Measurements from ENCODE around the gene ZC2HC1C.

ZC2HC1C gene

DNA sequence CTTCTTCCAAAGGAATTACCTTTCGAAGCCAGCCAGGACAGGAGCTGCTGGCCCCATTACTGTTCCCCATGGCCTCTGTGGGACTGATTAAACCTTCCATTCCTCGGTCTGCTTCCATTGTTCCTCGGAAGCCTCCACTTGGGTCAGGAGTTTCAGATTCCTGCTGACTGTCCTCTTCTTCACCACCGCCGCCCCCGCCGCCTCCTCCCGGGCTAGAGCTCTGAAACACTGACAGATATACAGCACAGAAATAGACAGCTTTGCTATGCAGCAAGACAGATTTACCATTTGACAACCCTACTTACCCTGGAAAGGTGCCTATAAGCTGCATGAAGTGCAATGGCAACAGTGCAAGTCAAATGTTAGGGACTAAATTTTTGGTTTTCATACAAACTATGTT lies 21.8 kb downstream of the ZC2HC1C start:
- H4K20me1 ChIP-seq (ENCODE audit: insufficient read depth, low read length), result no peaks in the 10 kb centered on the region
- DNase-seq (no peak), ATAC-seq (ENCODE audit: insufficient read depth, low read depth) (no peak)
- H3K27me3 ChIP-seq (ENCODE audit: insufficient read depth, low read length, poor library complexity), result no peaks in the 10 kb centered on the region
- H2AFZ ChIP-seq (ENCODE audit: low read depth, low read length), result no peak overlapping the region
- H3K4me3 ChIP-seq (ENCODE audit: low read depth in 1 of 2, low read length in 2 of 2), result no peak overlapping the region
- no peaks in the 10 kb centered on the region for H3K4me1 ChIP-seq (ENCODE audit: insufficient read depth, low read length)
- no peak for TF ChIP-seq EZH2 (IDR thresholded peaks at IDR 0.05; ENCODE audit: borderline replicate concordance, low read depth, low read length, severe bottlenecking)
- TF ChIP-seq, protein P1, sequence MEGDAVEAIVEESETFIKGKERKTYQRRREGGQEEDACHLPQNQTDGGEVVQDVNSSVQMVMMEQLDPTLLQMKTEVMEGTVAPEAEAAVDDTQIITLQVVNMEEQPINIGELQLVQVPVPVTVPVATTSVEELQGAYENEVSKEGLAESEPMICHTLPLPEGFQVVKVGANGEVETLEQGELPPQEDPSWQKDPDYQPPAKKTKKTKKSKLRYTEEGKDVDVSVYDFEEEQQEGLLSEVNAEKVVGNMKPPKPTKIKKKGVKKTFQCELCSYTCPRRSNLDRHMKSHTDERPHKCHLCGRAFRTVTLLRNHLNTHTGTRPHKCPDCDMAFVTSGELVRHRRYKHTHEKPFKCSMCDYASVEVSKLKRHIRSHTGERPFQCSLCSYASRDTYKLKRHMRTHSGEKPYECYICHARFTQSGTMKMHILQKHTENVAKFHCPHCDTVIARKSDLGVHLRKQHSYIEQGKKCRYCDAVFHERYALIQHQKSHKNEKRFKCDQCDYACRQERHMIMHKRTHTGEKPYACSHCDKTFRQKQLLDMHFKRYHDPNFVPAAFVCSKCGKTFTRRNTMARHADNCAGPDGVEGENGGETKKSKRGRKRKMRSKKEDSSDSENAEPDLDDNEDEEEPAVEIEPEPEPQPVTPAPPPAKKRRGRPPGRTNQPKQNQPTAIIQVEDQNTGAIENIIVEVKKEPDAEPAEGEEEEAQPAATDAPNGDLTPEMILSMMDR (IDR thresholded peaks at IDR 0.05; ENCODE audit: borderline replicate concordance, extremely low read depth, low read length, poor library complexity, severe bottlenecking), result no peak
- H3K9ac ChIP-seq (ENCODE audit: low read depth, low read length), result no peak overlapping the region
- no peaks in the 10 kb centered on the region for H3K9me3 ChIP-seq (ENCODE audit: insufficient read depth, low read length, severe bottlenecking)
- no peak overlapping the region for H3K27ac ChIP-seq (ENCODE audit: low read length)
- H3K36me3 ChIP-seq (ENCODE audit: insufficient read depth, low read length), result peaks cover 74% of the 10 kb centered on the region
- H3K4me2 ChIP-seq (ENCODE audit: insufficient read depth, low read length), result no peak overlapping the region
- H3K79me2 ChIP-seq (ENCODE audit: insufficient read depth, low read length), result no peaks in the 10 kb centered on the region

DNA sequence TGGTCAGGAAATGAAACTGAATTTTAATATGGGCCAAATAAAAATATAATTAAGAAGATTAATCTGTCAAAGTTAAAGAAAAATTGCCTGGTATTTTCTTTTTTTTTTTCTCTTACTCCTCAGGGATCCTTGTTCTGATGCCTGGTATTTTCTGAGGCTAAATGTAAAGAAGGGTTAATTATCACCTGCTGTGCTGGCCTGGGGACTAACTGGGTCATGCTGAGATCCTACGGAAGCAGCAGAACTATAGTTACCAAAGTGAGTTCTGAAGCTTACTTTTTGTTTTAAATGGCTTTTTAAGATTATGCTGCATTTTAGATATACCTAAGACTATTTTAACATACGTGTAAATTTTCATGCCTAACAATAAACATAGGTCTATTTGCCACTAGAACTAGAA lies 23.3 kb downstream of the ZC2HC1C start:
- no peak overlapping the region for H3K9ac ChIP-seq (ENCODE audit: low read depth, low read length)
- no peak overlapping the region for H3K4me3 ChIP-seq (ENCODE audit: low read depth in 1 of 2, low read length in 2 of 2)
- no peak for ATAC-seq (ENCODE audit: insufficient read depth, low read depth)
- H3K9me3 ChIP-seq (ENCODE audit: insufficient read depth, low read length, severe bottlenecking), result no peaks in the 10 kb centered on the region
- H3K36me3 ChIP-seq (ENCODE audit: insufficient read depth, low read length), result peaks cover 74% of the 10 kb centered on the region
- H3K79me2 ChIP-seq (ENCODE audit: insufficient read depth, low read length), result no peaks in the 10 kb centered on the region
- no peak for TF ChIP-seq EZH2 (IDR thresholded peaks at IDR 0.05; ENCODE audit: borderline replicate concordance, low read depth, low read length, severe bottlenecking)
- TF ChIP-seq, protein P1 (IDR thresholded peaks at IDR 0.05; ENCODE audit: borderline replicate concordance, extremely low read depth, low read length, poor library complexity, severe bottlenecking), result no peak
- no peak overlapping the region for H2AFZ ChIP-seq (ENCODE audit: low read depth, low read length)
- no peak overlapping the region for H3K4me2 ChIP-seq (ENCODE audit: insufficient read depth, low read length)
- H3K27me3 ChIP-seq (ENCODE audit: insufficient read depth, low read length, poor library complexity), result no peaks in the 10 kb centered on the region
- no peaks in the 10 kb centered on the region for H3K4me1 ChIP-seq (ENCODE audit: insufficient read depth, low read length)
- no peaks in the 10 kb centered on the region for H4K20me1 ChIP-seq (ENCODE audit: insufficient read depth, low read length)
- no peak for DNase-seq
- no peak overlapping the region for H3K27ac ChIP-seq (ENCODE audit: low read length)

DNA sequence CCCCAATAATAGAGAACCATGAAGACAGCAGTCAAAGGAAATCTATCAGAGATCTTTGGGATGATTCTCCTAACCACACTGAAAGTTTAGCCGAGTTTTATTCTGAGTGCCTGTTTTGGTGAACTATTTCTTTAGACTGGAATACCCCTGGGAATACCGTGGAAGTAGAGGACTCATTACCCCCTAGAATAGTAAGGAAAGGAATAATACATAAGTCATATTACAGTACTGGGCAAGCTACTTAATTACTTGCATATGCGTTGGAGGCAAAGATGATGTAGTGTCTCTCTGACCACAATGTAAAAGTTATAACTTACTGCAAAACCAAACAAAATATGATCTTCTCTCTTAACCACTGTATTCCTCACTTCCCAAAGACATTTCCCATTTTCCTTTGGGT lies 25.5 kb downstream of the ZC2HC1C start:
- DNase-seq (no peak), ATAC-seq (ENCODE audit: insufficient read depth, low read depth) (no peak)
- Histone ChIP-seq H3K27me3 (ENCODE audit: insufficient read depth, low read length, poor library complexity) (no peaks in the 10 kb centered on the region), H3K4me3 (ENCODE audit: low read depth in 1 of 2, low read length in 2 of 2) (no peak overlapping the region), H3K9ac (ENCODE audit: low read depth, low read length) (no peak overlapping the region), H3K9me3 (ENCODE audit: insufficient read depth, low read length, severe bottlenecking) (no peaks in the 10 kb centered on the region), H3K4me2 (ENCODE audit: insufficient read depth, low read length) (no peak overlapping the region), H4K20me1 (ENCODE audit: insufficient read depth, low read length) (no peaks in the 10 kb centered on the region), H3K79me2 (ENCODE audit: insufficient read depth, low read length) (no peaks in the 10 kb centered on the region), H3K4me1 (ENCODE audit: insufficient read depth, low read length) (no peaks in the 10 kb centered on the region), H2AFZ (ENCODE audit: low read depth, low read length) (no peak overlapping the region), H3K27ac (ENCODE audit: low read length) (no peak overlapping the region), H3K36me3 (ENCODE audit: insufficient read depth, low read length) (peaks cover 83% of the 10 kb centered on the region)
- TF ChIP-seq, protein P1 (IDR thresholded peaks at IDR 0.05; ENCODE audit: borderline replicate concordance, extremely low read depth, low read length, poor library complexity, severe bottlenecking), result no peak

DNA sequence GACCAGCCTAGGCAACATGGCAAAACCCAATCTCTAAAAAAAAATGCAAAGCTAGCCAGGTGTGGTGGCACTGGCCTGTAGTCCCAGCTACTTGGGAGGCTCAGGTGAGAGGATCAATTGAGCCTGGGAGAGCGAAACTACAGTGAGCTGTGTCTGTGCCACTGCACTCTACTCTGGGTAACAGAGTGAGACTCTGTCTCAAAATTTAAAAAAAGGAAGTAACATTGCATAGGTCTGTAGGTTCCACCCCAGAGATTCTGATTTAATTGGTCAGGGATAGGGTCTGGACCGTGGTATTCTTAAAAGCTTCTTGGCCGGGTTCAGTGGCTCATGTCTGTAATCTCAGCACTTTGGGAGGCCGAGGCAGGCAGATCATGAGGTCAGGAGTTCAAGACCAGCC lies 26.2 kb downstream of the ZC2HC1C start:
- ATAC-seq (ENCODE audit: insufficient read depth, low read depth), result no peak
- peaks cover 86% of the 10 kb centered on the region for H3K36me3 ChIP-seq (ENCODE audit: insufficient read depth, low read length)

More for the DNA sequence above, 26.2 kb downstream of the ZC2HC1C start:
- H2AFZ ChIP-seq (ENCODE audit: low read depth, low read length), result no peak overlapping the region
- no peak for DNase-seq
- no peak overlapping the region for H3K9ac ChIP-seq (ENCODE audit: low read depth, low read length)
- H3K79me2 ChIP-seq (ENCODE audit: insufficient read depth, low read length), result no peaks in the 10 kb centered on the region
- H3K4me2 ChIP-seq (ENCODE audit: insufficient read depth, low read length), result no peak overlapping the region
- H3K27ac ChIP-seq (ENCODE audit: low read length), result no peak overlapping the region
- H3K27me3 ChIP-seq (ENCODE audit: insufficient read depth, low read length, poor library complexity), result no peaks in the 10 kb centered on the region
- H3K4me1 ChIP-seq (ENCODE audit: insufficient read depth, low read length), result no peaks in the 10 kb centered on the region
- no peak overlapping the region for H3K4me3 ChIP-seq (ENCODE audit: low read depth in 1 of 2, low read length in 2 of 2)
- TF ChIP-seq, protein P1 (IDR thresholded peaks at IDR 0.05; ENCODE audit: borderline replicate concordance, extremely low read depth, low read length, poor library complexity, severe bottlenecking), result no peak
- TF ChIP-seq EZH2 (IDR thresholded peaks at IDR 0.05; ENCODE audit: borderline replicate concordance, low read depth, low read length, severe bottlenecking), result no peak
- no peaks in the 10 kb centered on the region for H3K9me3 ChIP-seq (ENCODE audit: insufficient read depth, low read length, severe bottlenecking)
- no peaks in the 10 kb centered on the region for H4K20me1 ChIP-seq (ENCODE audit: insufficient read depth, low read length)

Measured in DND-41 (cell line).